ENCODE data around the gene P2RX3. TPM values are rescaled to one million over a fixed set of nuclear protein-coding genes. Genes with fewer than 3 reads are reported as not detected.
A peak's percentile ranks its signal among the peaks of the same experiment; 100 is the strongest.

The P2RX3 gene
- total and polyA plus RNA-seq, 2 of the 8 experiments (the other 6 are each of a cell fraction or from before 2014, with no cell fraction given) = 0.45 to 0.47 TPM

DNA sequence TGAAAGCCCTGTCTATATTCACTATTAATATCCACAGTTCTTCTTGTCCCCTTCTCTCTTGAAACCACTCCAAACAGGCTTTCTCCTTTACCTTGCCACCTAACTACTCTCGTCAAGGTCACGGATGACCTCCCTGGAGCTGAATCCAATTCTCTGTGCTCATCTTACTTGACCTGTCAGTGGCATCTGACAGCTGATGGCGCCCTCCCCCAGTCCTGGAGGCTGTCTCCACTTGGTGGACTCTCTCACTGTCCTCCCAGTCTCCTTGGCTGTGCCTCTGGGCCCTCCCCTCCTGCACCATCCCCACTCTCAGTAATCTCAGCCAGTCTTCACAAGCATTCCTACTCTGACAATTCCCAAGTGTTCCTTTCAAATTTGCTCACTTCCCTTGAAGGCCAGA, 22.1 kb upstream of the P2RX3 start:
- no peak overlapping the region for H2BK20ac ChIP-seq (ENCODE audit: low read length)
- H3K79me2 ChIP-seq (ENCODE audit: control insufficient read depth in 1 of 2, insufficient read depth in 2 of 2, low read length in 2 of 2) = peaks cover 0 to 15% of the 10 kb centered on the region in 2 experiments; a peak in 2 of 4 replicates
- peaks cover under 1% of the 10 kb centered on the region; the same call in 1 of the 2 replicates for H3K23me2 ChIP-seq (ENCODE audit: low read depth, low read length)
- peaks cover 15% of the 10 kb centered on the region for H3K79me1 ChIP-seq (ENCODE audit: low read depth, low read length)
- no peak overlapping the region for H2AFZ ChIP-seq (ENCODE audit: low read length)
- H3K56ac ChIP-seq (replicated peaks; ENCODE audit: insufficient read length, low read depth, low read length) = no peak overlapping the region
- no peak overlapping the region; the same call in 1 of the 2 replicates for H3K18ac ChIP-seq (ENCODE audit: extremely low read depth, low read length)
- peaks cover 0 to 17% of the 10 kb centered on the region in 2 experiments for H4K20me1 ChIP-seq (replicated peaks in 1 of 2; ENCODE audit: control insufficient read depth in 1 of 2, insufficient read depth in 2 of 2, low read length in 2 of 2)
- 90% methylated on average over 3 of the region's 3 CpGs; no CpG with 5 or more reads in 1 of the 2 experiments for WGBS, 2 experiments (ENCODE audit: extremely low coverage in 1 of 2, insufficient coverage in 1 of 2, insufficient read length in 1 of 2, insufficient replicate concordance in 2 of 2, low coverage in 1 of 2, low lambda C conversion rate in 2 of 2, missing lambda C conversion rate in 1 of 2)
- DNase-seq (ENCODE audit: low read depth in 1 of 2, low spot score in 2 of 2) (no peak), FAIRE-seq (no peak)
- peak overlapping the region; percentile 56; the same call in 1 of the 2 replicates for H2BK5ac ChIP-seq (ENCODE audit: low read depth, low read length)
- H3K9ac ChIP-seq (replicated peaks in 1 of 4; ENCODE audit: extremely low read depth in 1 of 4, low read depth in 3 of 4, low read length in 3 of 4) = no peak overlapping the region
- H3K4me3 ChIP-seq (ENCODE audit: extremely low read depth in 1 of 4, insufficient read depth in 2 of 4, low read depth in 3 of 4, low read length in 4 of 4) = no peak overlapping the region
- H3K36me3 ChIP-seq (ENCODE audit: control insufficient read depth in 2 of 4, insufficient read depth in 4 of 4, low read length in 3 of 4) = peaks cover 18 to 81% (median 56%) of the 10 kb centered on the region in 4 experiments
- no peak overlapping the region for H2AK5ac ChIP-seq (ENCODE audit: low read depth, low read length)
- H4K5ac ChIP-seq (ENCODE audit: insufficient read length, low read depth, low read length) = no peak overlapping the region
- no peak overlapping the region for H3K27ac ChIP-seq (ENCODE audit: low read depth, low read length)
- peak overlapping the region in 1 of 2 experiments; percentile 16; a peak in 1 of 4 replicates for H3K4me2 ChIP-seq (ENCODE audit: insufficient read depth in 1 of 2, low read depth in 2 of 2, low read length in 2 of 2)
- H4K8ac ChIP-seq (ENCODE audit: extremely low read depth, insufficient read depth, low read length) = no peak overlapping the region
- no peak overlapping the region for H4K91ac ChIP-seq (replicated peaks; ENCODE audit: insufficient read length, low read length)
- ChIA-PET CTCF (ENCODE audit: partially characterized antibody) (interaction anchor here (1.1 kb wide), 1 partner anchor 15 kb away, joined by 3 read pairs; no protein-coding TSS in a partner anchor), POLR2A (ENCODE audit: partially characterized antibody) (interaction anchor here (0.9 to 45.7 kb wide), 6 partner anchors 8 to 324 kb away, joined by 3 to 1279 read pairs (median 4); partner anchors contain the start of genes P2RX3, SSRP1 and TNKS1BP1)
- no peak overlapping the region for H3K4ac ChIP-seq (replicated peaks; ENCODE audit: insufficient read length, low read depth, low read length)
- no peaks in the 10 kb centered on the region for H3K27me3 ChIP-seq (replicated peaks in 1 of 4; ENCODE audit: control insufficient read depth in 3 of 4, extremely low read depth in 1 of 4, insufficient read depth in 3 of 4, low read length in 3 of 4)
- no peak overlapping the region for H2BK12ac ChIP-seq (ENCODE audit: low read depth, low read length)
- no peak overlapping the region for H2BK120ac ChIP-seq (replicated peaks; ENCODE audit: low read depth, low read length)
- peaks cover 11 to 26% (median 20%) of the 10 kb centered on the region in 4 experiments for H3K4me1 ChIP-seq (replicated peaks in 1 of 4; ENCODE audit: control insufficient read depth in 3 of 4, insufficient read depth in 4 of 4, low read length in 3 of 4)
- no peak overlapping the region for H3K23ac ChIP-seq (ENCODE audit: insufficient read length)
- no peak overlapping the region for H3K14ac ChIP-seq (ENCODE audit: insufficient read length)
- H2BK15ac ChIP-seq (ENCODE audit: low read length) = no peak overlapping the region
- no peaks in the 10 kb centered on the region for H3K9me3 ChIP-seq (ENCODE audit: insufficient read depth in 2 of 2, low read depth in 1 of 2, low read length in 1 of 2)
- TF ChIP-seq YY1 (IDR thresholded peaks at IDR 0.05; ENCODE audit: low read depth, low read length) (no peak), TEAD4 (IDR thresholded peaks at IDR 0.05; ENCODE audit: low read depth, low read length) (no peak), RAD21 (IDR thresholded peaks at IDR 0.05 in 1 of 2, conservative IDR thresholded peaks at IDR 0.05 in 1 of 2; ENCODE audit: low read depth in 2 of 2, low read length in 2 of 2) (no peak), EP300 (IDR thresholded peaks at IDR 0.05; ENCODE audit: borderline replicate concordance in 1 of 2, low read depth in 2 of 2, low read length in 2 of 2) (no peak), SP1 (IDR thresholded peaks at IDR 0.05; ENCODE audit: low read depth, low read length) (no peak), NRF1 (IDR thresholded peaks at IDR 0.05; ENCODE audit: low read depth, low read length) (no peak), SUZ12 (IDR thresholded peaks at IDR 0.05; ENCODE audit: low read length) (no peak)
- TF ChIP-seq, protein P1, sequence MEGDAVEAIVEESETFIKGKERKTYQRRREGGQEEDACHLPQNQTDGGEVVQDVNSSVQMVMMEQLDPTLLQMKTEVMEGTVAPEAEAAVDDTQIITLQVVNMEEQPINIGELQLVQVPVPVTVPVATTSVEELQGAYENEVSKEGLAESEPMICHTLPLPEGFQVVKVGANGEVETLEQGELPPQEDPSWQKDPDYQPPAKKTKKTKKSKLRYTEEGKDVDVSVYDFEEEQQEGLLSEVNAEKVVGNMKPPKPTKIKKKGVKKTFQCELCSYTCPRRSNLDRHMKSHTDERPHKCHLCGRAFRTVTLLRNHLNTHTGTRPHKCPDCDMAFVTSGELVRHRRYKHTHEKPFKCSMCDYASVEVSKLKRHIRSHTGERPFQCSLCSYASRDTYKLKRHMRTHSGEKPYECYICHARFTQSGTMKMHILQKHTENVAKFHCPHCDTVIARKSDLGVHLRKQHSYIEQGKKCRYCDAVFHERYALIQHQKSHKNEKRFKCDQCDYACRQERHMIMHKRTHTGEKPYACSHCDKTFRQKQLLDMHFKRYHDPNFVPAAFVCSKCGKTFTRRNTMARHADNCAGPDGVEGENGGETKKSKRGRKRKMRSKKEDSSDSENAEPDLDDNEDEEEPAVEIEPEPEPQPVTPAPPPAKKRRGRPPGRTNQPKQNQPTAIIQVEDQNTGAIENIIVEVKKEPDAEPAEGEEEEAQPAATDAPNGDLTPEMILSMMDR (IDR thresholded peaks at IDR 0.05; ENCODE audit: control extremely low read depth in 1 of 3, insufficient read depth in 1 of 3, low read depth in 1 of 3, low read length in 3 of 3) = no peak

All from H1 (cell line).